ENCODE results near the gene CALM1. TPM values are rescaled to one million over a fixed set of nuclear protein-coding genes. Genes with fewer than 3 reads are reported as not detected.

CALM1 gene
- total and polyA plus RNA-seq, 10 of the 15 experiments (the other 5 are each of a cell fraction or from before 2014, with no cell fraction given): 110 to 729 (median 261) TPM

DNA sequence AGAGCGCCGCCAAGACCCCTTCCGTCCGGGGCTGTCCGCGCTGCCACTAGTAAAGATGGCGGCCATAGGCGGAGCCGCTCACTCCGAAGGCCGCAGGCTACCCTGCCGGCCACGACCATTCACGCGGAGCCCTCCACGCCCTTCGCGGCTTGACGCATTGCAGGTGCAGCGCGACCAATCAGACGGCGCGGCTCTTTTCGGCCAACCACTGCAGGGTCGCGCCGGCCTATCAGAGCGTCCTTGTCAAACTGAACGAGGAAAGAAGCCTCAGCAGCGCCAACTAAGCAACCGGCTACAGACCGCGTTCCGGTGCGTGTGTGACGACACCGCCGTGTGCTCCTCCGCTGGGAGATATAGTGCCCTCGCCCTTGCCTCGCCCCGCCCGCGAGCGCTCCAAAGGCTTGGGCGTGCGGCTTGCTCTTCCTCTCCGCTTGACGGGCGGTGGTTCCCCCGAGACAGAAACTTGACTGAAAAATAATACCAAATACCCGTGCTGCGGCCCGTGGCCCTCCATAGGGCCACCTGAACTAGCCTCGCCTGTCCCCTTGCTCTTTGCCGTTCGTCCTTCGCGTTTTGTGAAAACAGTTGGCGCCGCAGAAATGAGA, 13.6 kb upstream of the CALM1 start (continued):
- TF ChIP-seq PBX3 (IDR thresholded peaks at IDR 0.05; ENCODE audit: insufficient replicate concordance, low read depth, low read length) (peak; percentile 80), CHD1 (IDR thresholded peaks at IDR 0.05; ENCODE audit: low read depth, low read length) (no peak), RAD21 (IDR thresholded peaks at IDR 0.05; ENCODE audit: insufficient read depth, low read depth, low read length) (no peak), ZBTB33 (IDR thresholded peaks at IDR 0.05) (no peak), NR2C1 (IDR thresholded peaks at IDR 0.05) (peak; percentile 60), RAD51 (IDR thresholded peaks at IDR 0.05) (no peak), EP300 (IDR thresholded peaks at IDR 0.05; ENCODE audit: borderline replicate concordance in 1 of 2, control insufficient read depth in 1 of 2, low read depth in 2 of 2, low read length in 2 of 2) (no peak), PAX8 (IDR thresholded peaks at IDR 0.05) (no peak), ZBTB4 (CRISPR knock-in tag; IDR thresholded peaks at IDR 0.05) (no peak), IRF3 (IDR thresholded peaks at IDR 0.05) (peak; percentile 83), MTA3 (IDR thresholded peaks at IDR 0.05; ENCODE audit: borderline replicate concordance, low read length) (0 out of 2 replicates have a peak, but pooled peaks have one; percentile 26), SIX5 (IDR thresholded peaks at IDR 0.05; ENCODE audit: low read depth, low read length, severe bottlenecking) (peak; percentile 29), NRF1 (conservative IDR thresholded peaks at IDR 0.05; ENCODE audit: low read depth, low read length) (no peak), SREBF1 (IDR thresholded peaks at IDR 0.05; ENCODE audit: low read length) (no peak)
- TF ChIP-seq, protein P1, sequence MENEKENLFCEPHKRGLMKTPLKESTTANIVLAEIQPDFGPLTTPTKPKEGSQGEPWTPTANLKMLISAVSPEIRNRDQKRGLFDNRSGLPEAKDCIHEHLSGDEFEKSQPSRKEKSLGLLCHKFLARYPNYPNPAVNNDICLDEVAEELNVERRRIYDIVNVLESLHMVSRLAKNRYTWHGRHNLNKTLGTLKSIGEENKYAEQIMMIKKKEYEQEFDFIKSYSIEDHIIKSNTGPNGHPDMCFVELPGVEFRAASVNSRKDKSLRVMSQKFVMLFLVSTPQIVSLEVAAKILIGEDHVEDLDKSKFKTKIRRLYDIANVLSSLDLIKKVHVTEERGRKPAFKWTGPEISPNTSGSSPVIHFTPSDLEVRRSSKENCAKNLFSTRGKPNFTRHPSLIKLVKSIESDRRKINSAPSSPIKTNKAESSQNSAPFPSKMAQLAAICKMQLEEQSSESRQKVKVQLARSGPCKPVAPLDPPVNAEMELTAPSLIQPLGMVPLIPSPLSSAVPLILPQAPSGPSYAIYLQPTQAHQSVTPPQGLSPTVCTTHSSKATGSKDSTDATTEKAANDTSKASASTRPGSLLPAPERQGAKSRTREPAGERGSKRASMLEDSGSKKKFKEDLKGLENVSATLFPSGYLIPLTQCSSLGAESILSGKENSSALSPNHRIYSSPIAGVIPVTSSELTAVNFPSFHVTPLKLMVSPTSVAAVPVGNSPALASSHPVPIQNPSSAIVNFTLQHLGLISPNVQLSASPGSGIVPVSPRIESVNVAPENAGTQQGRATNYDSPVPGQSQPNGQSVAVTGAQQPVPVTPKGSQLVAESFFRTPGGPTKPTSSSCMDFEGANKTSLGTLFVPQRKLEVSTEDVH (IDR thresholded peaks at IDR 0.05; ENCODE audit: low read depth, partially characterized antibody): no peak
- TF ChIP-seq, protein P2, sequence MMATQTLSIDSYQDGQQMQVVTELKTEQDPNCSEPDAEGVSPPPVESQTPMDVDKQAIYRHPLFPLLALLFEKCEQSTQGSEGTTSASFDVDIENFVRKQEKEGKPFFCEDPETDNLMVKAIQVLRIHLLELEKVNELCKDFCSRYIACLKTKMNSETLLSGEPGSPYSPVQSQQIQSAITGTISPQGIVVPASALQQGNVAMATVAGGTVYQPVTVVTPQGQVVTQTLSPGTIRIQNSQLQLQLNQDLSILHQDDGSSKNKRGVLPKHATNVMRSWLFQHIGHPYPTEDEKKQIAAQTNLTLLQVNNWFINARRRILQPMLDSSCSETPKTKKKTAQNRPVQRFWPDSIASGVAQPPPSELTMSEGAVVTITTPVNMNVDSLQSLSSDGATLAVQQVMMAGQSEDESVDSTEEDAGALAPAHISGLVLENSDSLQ (IDR thresholded peaks at IDR 0.05): peak; percentile 76

Measured in GM12878 (cell line).